LNCAP (cell line): Measurements from ENCODE around the gene KLHL40.

ENCODE experiments used
- CTCF ChIP-seq: fragments of 450-650 bp; IDR thresholded peaks from 2 replicates; pipeline ENCODE4 v1.5.1; 2017; ENCODE audit warnings: mild to moderate bottlenecking

Gene KLHL40

GRCh38 chr3:42658771-42659390 is 26.5 kb upstream of the KLHL40 start:
- TF ChIP-seq CTCF = no peak

- TF ChIP-seq CTCF = no peak
Observed at GRCh38 chr3:42659451-42660130, 25.7 kb upstream of the KLHL40 start.

GRCh38 chr3:42660131-42660715 is 25.1 kb upstream of the KLHL40 start:
- TF ChIP-seq CTCF = no peak

GRCh38 chr3:42660898-42661297 is 24.4 kb upstream of the KLHL40 start:
- TF ChIP-seq CTCF = no peak

GRCh38 chr3:42661593-42662022 is 23.7 kb upstream of the KLHL40 start:
- no peak for TF ChIP-seq CTCF

- TF ChIP-seq CTCF = no peak
Observed at GRCh38 chr3:42662037-42662812, 23.1 kb upstream of the KLHL40 start.

GRCh38 chr3:42662813-42663535 is 22.4 kb upstream of the KLHL40 start:
- TF ChIP-seq CTCF = no peak
